HG02623 (cell line): Measurements from ENCODE around the gene LIMCH1.
"Not testable (repeated sequence)": the region's sequence is repeated elsewhere in the genome, so short reads cannot be mapped to it uniquely, and the experiment has no call there.

Source experiments
- ATAC-seq: cut with Tn5 transposase; IDR thresholded peaks from one replicate; pipeline ENCODE4 v1.9.1; 2021; ENCODE audit warnings: moderate library complexity; ENCODE audit not compliant: unreplicated experiment

Gene LIMCH1, protein sequence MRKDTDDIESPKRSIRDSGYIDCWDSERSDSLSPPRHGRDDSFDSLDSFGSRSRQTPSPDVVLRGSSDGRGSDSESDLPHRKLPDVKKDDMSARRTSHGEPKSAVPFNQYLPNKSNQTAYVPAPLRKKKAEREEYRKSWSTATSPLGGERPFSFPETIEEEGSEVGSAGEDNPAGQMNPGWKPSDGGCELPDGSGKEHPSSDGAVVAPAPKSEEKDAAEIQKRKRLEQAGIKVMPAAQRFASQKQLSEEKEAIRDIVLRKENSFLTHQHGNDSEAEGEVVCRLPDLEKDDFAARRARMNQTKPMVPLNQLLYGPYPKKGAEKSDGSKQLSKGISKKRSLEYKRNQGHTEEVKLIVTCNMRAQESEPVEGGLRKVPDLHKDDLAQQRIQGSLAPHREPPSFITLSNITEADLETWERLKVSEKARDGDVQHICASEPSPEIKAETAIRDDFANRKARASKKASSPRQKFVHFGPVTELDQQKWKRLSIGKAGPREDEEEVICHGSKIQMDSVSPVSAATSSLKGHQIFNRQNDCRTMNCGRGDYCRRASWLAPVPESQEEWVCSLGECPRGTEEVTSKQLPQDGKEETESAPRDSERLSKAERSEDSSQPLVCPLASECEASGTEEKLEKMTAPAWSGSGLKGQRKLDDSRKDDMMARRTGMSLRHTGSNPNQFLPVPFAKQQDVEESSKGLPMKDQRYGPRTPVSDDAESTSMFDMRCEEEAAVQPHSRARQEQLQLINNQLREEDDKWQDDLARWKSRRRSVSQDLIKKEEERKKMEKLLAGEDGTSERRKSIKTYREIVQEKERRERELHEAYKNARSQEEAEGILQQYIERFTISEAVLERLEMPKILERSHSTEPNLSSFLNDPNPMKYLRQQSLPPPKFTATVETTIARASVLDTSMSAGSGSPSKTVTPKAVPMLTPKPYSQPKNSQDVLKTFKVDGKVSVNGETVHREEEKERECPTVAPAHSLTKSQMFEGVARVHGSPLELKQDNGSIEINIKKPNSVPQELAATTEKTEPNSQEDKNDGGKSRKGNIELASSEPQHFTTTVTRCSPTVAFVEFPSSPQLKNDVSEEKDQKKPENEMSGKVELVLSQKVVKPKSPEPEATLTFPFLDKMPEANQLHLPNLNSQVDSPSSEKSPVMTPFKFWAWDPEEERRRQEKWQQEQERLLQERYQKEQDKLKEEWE (N-terminal part only)

DNA sequence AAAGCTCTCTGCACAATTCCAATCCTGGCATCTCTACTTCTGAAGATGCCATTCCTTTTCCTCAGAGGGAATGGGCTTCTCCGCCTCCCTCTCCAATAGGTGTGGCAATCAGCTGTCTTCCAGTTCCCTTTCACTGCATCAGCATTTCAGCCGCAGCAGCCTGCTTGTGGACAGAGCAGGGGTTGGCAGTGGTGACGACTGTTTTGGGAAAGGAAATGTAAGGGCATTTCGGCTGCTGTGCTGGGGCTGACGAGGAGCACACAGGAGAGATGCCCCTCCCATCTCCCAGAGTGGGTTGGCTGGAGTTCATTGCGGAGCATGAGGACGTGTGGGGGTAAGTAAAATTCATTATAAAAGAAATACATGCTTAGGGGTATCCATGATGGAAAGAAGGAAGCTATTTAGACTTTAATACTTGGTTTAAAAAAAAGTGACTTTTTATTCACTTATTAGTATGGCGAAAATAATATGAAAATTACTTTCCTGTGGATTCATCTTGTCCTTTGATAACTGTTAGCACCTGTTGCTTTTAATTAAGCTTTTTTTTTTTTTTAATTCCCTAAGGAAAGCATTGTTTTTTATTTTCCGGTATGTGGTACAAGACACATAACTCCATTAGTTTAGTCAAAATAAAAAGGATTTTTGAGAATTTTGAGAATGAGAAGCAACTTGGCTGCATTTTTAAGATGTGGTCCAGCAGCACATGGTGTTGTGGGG, at the start of gene LIMCH1:
Gene LIMCH1, plus strand, starts transcription at position 141 of the 717 bp plus-strand sequence. CDS start 67,839 bp downstream, outside the sequence.
- ATAC-seq, result no peak

GRCh38 chr4:41491081-41491576, 46.8 kb upstream of the LIMCH1 start:
- ATAC-seq, result not testable (repeated sequence)

- no peak for ATAC-seq
Measured at GRCh38 chr4:41496977-41497376, 41.0 kb upstream of the LIMCH1 start.

GRCh38 chr4:41498177-41498576, 39.8 kb upstream of the LIMCH1 start:
- ATAC-seq, result no peak

GRCh38 chr4:41504167-41504818, 33.7 kb upstream of the LIMCH1 start:
- ATAC-seq, result no peak

DNA sequence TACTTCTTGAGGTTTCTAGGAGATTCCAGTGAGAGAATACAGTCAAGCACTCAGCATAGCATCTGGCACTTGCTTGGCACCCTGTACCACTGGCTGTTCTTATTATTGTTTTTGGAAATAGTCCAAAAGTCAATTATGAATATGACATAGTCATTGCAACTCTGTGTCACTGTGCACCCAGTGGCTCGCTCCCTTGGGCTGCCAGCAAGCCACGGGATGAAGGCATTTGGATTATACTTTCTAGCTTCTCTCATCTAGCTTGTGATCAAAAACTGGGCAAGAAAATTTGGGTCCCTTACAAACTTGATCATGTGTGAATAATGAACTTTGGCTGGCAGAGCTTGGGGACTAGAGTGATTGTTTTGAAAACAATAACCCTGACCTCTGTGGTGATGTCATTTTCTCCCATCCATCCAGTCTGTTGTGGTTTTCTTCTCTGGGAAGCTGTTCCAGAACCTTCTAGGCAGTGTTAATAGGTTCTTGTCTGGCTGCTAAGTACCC, 32.7 kb upstream of the LIMCH1 start:
- ATAC-seq, result no peak

DNA sequence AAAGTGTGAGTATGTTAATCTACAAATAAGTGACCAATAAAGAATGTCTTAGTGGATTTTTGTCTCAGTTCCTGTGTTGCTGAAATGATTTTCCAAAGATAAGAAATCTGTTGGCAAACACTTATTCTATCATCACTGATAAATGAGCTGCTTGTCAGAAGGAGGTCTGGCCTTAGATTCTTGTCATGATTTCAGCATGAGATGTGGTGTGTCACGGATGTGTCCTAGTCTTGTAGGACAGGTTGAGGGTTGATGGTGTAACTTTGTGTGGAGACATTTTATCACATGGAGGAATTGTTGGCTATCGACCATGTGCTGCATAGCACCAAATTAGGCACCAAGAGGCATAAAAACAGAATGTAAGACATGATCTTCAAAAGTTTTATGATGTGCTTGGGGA, 31.8 kb upstream of the LIMCH1 start:
- ATAC-seq, result no peak

DNA sequence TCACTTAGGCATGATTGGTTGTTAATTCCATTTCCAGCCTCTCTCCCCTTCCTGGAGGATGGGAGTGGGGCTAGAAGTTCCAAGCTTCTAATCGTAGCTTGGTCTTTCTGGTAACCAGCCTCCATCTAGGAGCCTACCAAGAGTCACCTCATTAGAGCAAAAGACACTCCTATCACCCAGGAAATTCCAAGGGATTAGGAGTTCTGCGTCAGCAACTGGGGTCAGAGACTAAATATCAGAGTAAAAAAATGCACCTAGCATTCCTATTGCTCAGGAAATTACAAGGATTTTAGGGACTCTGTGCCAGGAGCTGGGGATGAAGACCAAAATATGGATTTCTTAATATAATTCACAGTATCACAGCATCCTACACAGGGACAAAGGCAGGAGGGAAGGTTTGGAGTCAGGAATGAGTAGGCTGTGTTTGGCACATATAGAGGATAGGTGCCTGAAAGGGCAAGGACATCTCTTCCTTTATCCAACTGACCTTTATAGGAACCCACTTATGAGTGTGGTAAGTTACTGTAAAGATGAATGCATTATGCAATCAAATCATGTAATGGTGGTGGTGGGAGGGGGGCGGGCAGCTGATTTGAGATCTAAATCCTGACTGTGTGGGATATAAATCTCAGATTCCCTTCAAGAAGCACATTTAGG, 30.5 kb upstream of the LIMCH1 start:
- no peak for ATAC-seq

GRCh38 chr4:41509451-41509866, 28.5 kb upstream of the LIMCH1 start:
- no peak for ATAC-seq

DNA sequence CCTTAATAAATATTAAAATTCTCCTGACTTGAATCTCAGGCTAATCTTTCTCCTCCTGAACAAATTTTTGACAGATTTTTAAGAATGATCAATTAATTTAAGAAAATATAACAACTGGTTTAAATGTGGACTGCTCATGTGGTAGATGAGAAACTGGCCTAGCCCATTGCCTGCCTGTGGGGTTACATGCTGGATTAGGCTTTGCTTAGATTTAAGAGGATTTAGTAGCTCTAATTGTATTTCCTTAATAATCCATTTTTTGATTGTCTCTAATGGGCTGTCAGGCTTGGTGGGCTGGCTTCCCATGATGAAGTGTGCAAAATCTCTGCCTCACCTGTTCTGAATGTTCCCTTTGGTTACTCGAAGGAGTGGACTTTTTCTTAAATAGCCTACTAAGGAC, 27.8 kb upstream of the LIMCH1 start:
- ATAC-seq, result no peak

DNA sequence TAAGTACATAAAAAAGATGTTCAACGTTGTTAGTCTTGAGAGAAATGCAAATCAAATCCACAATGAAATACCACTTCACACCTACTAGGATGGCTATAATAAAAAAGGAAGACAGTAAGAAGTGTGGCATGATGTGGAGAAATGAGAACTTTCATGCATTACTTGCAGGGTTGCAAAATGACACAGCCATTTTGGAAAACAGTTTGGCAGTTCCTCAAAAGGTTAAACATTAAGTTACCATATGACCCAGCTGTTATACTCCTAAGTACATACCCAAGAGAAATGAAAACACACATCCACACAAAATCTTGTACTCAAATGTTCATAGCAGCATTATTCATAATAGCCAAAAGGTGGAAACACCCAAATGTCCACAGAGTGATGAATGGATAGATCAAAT, 25.8 kb upstream of the LIMCH1 start:
- ATAC-seq, result no peak

- ATAC-seq, result no peak
Measured at GRCh38 chr4:41512596-41512995, 25.4 kb upstream of the LIMCH1 start.

DNA sequence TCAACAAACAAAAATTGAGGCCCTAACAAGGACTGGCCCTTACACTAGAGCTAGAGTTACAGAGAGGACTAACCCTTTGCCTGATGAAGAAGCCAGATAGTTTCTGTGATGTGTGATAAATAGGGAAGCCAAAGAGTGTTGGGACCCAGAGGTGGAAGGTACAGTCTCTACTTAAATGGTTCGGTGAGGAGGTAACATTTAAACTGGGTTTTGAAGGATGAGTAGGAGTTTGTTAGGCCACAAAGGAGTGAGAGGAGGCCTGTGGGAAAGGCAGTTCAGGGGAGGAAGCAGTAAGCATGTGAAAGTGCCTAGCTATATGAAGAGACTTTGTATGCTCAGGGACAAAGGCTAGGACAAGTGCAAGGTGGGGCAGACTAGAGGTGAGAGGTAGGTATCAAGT, 23.8 kb upstream of the LIMCH1 start:
- ATAC-seq, result no peak

GRCh38 chr4:41514766-41515481, 23.0 kb upstream of the LIMCH1 start:
- no peak for ATAC-seq

GRCh38 chr4:41517121-41517520, 20.8 kb upstream of the LIMCH1 start:
- ATAC-seq, result no peak

- ATAC-seq, result no peak
Measured at GRCh38 chr4:41517747-41518146, 20.2 kb upstream of the LIMCH1 start.

- no peak for ATAC-seq
Measured at GRCh38 chr4:41524425-41524824, 13.5 kb upstream of the LIMCH1 start.

DNA sequence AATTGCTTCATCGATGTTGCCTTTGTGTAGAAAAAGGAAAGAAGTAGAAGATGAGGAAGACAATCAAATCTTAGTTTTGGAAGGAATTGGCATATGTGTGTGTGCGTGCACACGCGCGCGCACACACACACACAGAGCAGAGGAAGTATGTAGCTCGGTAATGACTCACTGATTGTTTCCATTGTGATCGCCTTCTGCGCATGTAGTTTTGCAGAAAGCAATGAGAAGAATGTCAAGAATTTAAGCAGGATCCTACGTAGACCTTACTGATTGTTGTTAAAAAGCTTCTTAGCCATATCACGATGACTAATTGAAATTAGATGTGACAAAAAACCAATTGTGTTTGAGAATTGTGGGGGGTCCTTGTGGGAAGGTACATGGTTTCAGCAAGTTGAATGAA, 12.8 kb upstream of the LIMCH1 start:
- ATAC-seq, result no peak

GRCh38 chr4:41526628-41527027, 11.3 kb upstream of the LIMCH1 start:
- no peak for ATAC-seq
